Transverse colon (tissue), 3 donors: ENCODE data around the gene RBM47.

ENCODE experiments used
- EP300 ChIP-seq: sonication (generic); formaldehyde crosslinking; IDR thresholded peaks from one replicate; pipeline ENCODE4 v1.6.1; 2017; ENCODE audit warnings: antibody characterized with exemption, low read depth
- TF ChIP-seq, protein P1 (sequence below), 5 experiments: fragments of 200-600 bp in 3 of 5; fragments of 450-650 bp in 2 of 5; sonication (generic) in 3 of 5; IDR thresholded peaks; 1 replicate in 2 of 5; 2 replicates in 3 of 5; pipeline ENCODE4 v1.5.1; 2016 to 2017; ENCODE audit warnings: antibody characterized with exemption in 5 of 5, inconsistent platforms in 3 of 5, mild to moderate bottlenecking in 2 of 5, moderate library complexity in 1 of 5

DNA sequence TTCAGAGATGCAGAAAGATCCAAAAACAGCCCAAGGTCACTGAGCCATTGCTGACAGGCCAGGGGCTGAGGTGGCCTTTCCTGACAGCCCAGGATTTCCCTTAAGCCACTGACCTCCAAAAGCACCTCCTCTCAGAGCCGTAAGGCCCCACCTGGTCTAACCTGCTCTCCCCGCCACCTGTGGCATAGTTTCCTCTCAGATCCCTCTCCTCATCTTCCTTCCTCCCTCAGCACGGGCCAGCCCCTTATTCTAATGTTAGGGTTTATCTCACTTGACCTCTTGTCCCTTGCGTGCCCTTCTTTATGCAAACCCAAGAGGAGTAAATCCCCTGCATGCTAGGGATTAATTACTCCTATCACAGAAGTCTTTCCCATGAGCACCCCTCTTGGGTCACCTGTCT is 113.0 kb downstream of the RBM47 start:
- TF ChIP-seq, protein P1, sequence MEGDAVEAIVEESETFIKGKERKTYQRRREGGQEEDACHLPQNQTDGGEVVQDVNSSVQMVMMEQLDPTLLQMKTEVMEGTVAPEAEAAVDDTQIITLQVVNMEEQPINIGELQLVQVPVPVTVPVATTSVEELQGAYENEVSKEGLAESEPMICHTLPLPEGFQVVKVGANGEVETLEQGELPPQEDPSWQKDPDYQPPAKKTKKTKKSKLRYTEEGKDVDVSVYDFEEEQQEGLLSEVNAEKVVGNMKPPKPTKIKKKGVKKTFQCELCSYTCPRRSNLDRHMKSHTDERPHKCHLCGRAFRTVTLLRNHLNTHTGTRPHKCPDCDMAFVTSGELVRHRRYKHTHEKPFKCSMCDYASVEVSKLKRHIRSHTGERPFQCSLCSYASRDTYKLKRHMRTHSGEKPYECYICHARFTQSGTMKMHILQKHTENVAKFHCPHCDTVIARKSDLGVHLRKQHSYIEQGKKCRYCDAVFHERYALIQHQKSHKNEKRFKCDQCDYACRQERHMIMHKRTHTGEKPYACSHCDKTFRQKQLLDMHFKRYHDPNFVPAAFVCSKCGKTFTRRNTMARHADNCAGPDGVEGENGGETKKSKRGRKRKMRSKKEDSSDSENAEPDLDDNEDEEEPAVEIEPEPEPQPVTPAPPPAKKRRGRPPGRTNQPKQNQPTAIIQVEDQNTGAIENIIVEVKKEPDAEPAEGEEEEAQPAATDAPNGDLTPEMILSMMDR (IDR thresholded peaks at IDR 0.05): no peak
- TF ChIP-seq EP300: no peak
